Endodermal cell (in vitro differentiated cells): ENCODE data around the gene ILDR1. TPM values are rescaled to one million over a fixed set of nuclear protein-coding genes. Genes with fewer than 3 reads are reported as not detected.

ENCODE experiments used
- DNase-seq: peaks from one replicate; pipeline ENCODE4 v3.0.0-alpha.2; 2017
- H3K27ac ChIP-seq: 2 replicates; pipeline ENCODE4 v1.5.1; 2013; ENCODE audit warnings: mild to moderate bottlenecking, low read depth, low read length, moderate library complexity
- H3K27me3 ChIP-seq: 2 replicates; pipeline ENCODE4 v1.6.1; 2013; ENCODE audit warnings: mild to moderate bottlenecking, low read length, moderate library complexity; ENCODE audit not compliant: insufficient read depth, control insufficient read depth, poor library complexity, severe bottlenecking
- H3K36me3 ChIP-seq: 2 replicates; pipeline ENCODE4 v1.7.0; 2013; ENCODE audit warnings: mild to moderate bottlenecking, low read length, moderate library complexity; ENCODE audit not compliant: control insufficient read depth, insufficient read depth
- H3K4me1 ChIP-seq: one replicate; pipeline ENCODE4 v1.7.0; 2013; ENCODE audit warnings: low read length; ENCODE audit not compliant: control insufficient read depth, insufficient read depth
- H3K4me3 ChIP-seq: 2 replicates; pipeline ENCODE4 v1.5.1; 2013; ENCODE audit warnings: mild to moderate bottlenecking, low read length, moderate library complexity
- H3K9ac ChIP-seq: 2 replicates; pipeline ENCODE4 v1.6.1; 2013; ENCODE audit warnings: mild to moderate bottlenecking, low read length, moderate library complexity; ENCODE audit not compliant: poor library complexity, severe bottlenecking; ENCODE audit errors: extremely low read depth
- H3K9me3 ChIP-seq: 2 replicates; pipeline ENCODE4 v1.6.1; 2013; ENCODE audit warnings: mild to moderate bottlenecking, low read length, moderate library complexity; ENCODE audit not compliant: control insufficient read depth
- H3K27ac Mint-ChIP-seq: 2 replicates; pipeline ENCODE4 v1.8.0; 2020; ENCODE audit warnings: mixed read lengths
- H3K27me3 Mint-ChIP-seq: 2 replicates; pipeline ENCODE4 v1.8.0; 2021; ENCODE audit warnings: mild to moderate bottlenecking, mixed read lengths; ENCODE audit not compliant: insufficient read depth
- H3K36me3 Mint-ChIP-seq: 2 replicates; pipeline ENCODE4 v1.8.0; 2020; ENCODE audit warnings: low read depth, mixed read lengths
- H3K4me1 Mint-ChIP-seq: 2 replicates; pipeline ENCODE4 v1.8.0; 2020; ENCODE audit warnings: mixed read lengths
- H3K4me3 Mint-ChIP-seq: 2 replicates; pipeline ENCODE4 v1.8.0; 2020; ENCODE audit warnings: mild to moderate bottlenecking, moderate library complexity, mixed read lengths
- H3K9me3 Mint-ChIP-seq: 2 replicates; pipeline ENCODE4 v1.8.0; 2020; ENCODE audit warnings: mild to moderate bottlenecking, mixed read lengths
- WGBS, 2 experiments: methylation state at CpG; one replicate each; pipeline versions ENCODE4 v1.1.5 to v1.1.7; 2013; ENCODE audit warnings: missing lambda C conversion rate in 2 of 2, mixed read lengths in 1 of 2; ENCODE audit not compliant: insufficient coverage in 1 of 2, insufficient read length in 1 of 2; 5-methylcytosine and 5-hydroxymethylcytosine counted together
- total RNA-seq, 2 donors: library from RNA; stranded (reverse); fragmentation: NEBNext Ultra II Directional in 1 of 2; extraction: Animal tissue kit (Norgen Biotek cat#: 25700) in 1 of 2; gene quantifications; 2 replicates in 1 of 2; 3 replicates in 1 of 2; pipeline ENCODE4 v1.2.1, GENCODE V29; 2021
- TF ChIP-seq, protein P1 (sequence below): fragments of 200-600 bp; sonication (generic); conservative IDR thresholded peaks from 2 replicates; pipeline ENCODE4 v1.5.0; 2021; ENCODE audit warnings: antibody characterized with exemption, mild to moderate bottlenecking

Gene ILDR1
- total RNA-seq, 2 donors from 2014 or later, result 2.0 to 3.6 TPM

DNA sequence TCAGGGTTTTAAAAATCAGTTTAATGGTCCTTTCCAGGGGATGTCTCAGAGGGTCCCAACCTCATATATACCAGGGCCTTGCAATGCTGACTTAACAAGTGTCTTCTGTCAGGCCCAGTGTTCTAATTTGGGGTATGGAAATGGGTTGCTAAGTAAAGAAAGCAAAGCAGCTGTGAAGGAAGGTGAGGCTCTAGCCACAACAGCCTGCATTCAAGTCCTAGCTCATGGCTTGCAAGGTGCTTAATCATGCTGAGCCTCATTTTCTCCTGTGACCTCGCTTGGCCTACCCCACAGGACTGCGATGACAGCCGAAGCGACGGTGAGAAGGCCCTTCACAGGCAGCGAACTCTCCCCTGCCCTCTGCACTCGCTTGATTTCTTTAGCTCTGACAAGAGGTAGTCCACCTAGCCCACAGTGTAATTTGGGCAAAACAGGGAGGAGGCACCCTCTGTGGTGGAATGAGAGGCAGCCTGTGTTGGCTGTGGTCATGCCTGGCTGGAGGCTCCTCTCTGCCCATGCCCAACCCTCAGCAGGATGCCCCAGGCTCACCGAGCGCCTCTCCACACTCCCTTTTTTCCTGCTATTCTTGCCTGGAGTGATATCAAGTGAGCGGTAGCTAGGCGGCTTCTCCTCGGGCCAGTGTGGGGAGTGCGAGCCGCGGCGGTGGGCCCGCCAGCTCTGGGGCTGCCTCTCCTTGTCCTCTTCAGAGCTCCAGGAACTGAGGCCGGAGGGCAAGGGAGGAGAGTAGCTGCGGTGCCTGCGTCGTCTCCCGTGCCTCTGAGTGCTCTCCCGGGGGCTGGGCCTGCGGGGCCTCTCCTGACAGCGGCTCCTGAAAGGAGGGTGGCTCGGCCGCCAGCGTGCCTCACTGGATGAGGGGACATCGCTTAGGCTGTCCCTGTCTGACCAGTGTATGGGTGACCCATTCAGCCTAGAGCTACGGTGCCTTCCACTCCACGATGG lies 29.2 kb downstream of the ILDR1 start:
- H3K36me3 ChIP-seq, result no peaks in the 10 kb centered on the region
- Mint-ChIP-seq H3K4me3 (no peak overlapping the region), H3K4me1 (peaks cover 20% of the 10 kb centered on the region), H3K36me3 (no peaks in the 10 kb centered on the region), H3K27me3 (no peaks in the 10 kb centered on the region), H3K9me3 (no peaks in the 10 kb centered on the region), H3K27ac (peak overlapping the region; percentile 26)
- 92% methylated on average over 18 to 31 of the region's 31 CpGs for WGBS, 2 experiments
- no peak overlapping the region for H3K4me3 ChIP-seq
- H3K27me3 ChIP-seq, result no peaks in the 10 kb centered on the region
- H3K9ac ChIP-seq, result no peak overlapping the region
- DNase-seq, result peak; percentile 81
- peaks cover 3% of the 10 kb centered on the region for H3K4me1 ChIP-seq
- no peaks in the 10 kb centered on the region for H3K9me3 ChIP-seq
- H3K27ac ChIP-seq, result no peak overlapping the region
- TF ChIP-seq, protein P1, sequence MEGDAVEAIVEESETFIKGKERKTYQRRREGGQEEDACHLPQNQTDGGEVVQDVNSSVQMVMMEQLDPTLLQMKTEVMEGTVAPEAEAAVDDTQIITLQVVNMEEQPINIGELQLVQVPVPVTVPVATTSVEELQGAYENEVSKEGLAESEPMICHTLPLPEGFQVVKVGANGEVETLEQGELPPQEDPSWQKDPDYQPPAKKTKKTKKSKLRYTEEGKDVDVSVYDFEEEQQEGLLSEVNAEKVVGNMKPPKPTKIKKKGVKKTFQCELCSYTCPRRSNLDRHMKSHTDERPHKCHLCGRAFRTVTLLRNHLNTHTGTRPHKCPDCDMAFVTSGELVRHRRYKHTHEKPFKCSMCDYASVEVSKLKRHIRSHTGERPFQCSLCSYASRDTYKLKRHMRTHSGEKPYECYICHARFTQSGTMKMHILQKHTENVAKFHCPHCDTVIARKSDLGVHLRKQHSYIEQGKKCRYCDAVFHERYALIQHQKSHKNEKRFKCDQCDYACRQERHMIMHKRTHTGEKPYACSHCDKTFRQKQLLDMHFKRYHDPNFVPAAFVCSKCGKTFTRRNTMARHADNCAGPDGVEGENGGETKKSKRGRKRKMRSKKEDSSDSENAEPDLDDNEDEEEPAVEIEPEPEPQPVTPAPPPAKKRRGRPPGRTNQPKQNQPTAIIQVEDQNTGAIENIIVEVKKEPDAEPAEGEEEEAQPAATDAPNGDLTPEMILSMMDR, result no peak

DNA sequence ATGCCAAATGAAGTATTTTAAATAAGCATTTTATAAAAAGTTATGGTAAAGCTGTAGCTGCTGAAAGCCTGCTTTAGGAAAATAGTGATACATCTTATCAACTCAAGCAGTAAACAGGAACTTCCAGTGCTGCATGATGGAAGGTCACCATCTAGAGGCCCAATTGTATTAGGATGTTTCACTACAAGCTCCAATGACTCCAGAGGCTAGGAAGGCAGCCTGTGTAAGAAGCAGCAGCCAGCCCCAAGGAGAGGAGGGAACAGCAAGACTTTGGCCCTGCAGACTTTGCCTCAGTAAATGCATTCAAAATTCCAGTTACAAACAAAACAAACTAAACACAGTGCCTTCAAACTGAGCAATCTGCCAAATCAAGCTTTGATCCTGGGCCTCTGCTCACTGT lies 32.1 kb downstream of the ILDR1 start:
- Histone ChIP-seq H3K27ac (no peak overlapping the region), H3K36me3 (no peaks in the 10 kb centered on the region), H3K9ac (no peak overlapping the region), H3K9me3 (no peaks in the 10 kb centered on the region), H3K4me1 (peaks cover 3% of the 10 kb centered on the region), H3K4me3 (no peak overlapping the region), H3K27me3 (no peaks in the 10 kb centered on the region)
- Mint-ChIP-seq H3K4me3 (no peak overlapping the region), H3K36me3 (no peaks in the 10 kb centered on the region), H3K27ac (no peak overlapping the region), H3K27me3 (no peaks in the 10 kb centered on the region), H3K9me3 (no peaks in the 10 kb centered on the region), H3K4me1 (peaks cover 16% of the 10 kb centered on the region)
- TF ChIP-seq, protein P1, result peak; percentile 60
- peak; percentile 66 for DNase-seq

DNA sequence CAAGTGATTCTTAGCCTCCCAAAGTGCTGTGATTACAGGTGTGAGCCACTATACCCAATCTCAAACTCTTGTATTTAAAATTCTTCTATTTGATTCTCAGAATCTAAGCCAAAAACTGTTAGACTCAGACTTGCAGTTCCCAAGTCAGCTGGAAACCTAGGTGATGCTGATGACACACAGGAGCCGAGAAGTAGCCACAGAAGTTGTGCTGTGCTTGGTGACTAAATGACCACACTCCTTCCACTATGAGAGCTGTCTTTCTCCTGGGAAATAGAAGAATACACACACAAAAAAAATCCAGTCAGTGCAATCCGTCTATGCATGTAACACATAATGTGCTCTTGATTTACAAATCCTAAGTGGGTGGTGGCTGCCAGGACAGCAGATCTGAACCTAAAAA lies 33.9 kb downstream of the ILDR1 start:
- H3K36me3 ChIP-seq, result no peaks in the 10 kb centered on the region
- no peak overlapping the region for H3K9ac ChIP-seq
- no peaks in the 10 kb centered on the region for H3K27me3 Mint-ChIP-seq
- TF ChIP-seq, protein P1, result no peak
- no peak overlapping the region for H3K4me3 ChIP-seq
- H3K27ac ChIP-seq, result no peak overlapping the region
- H3K4me3 Mint-ChIP-seq, result no peak overlapping the region
- H3K27ac Mint-ChIP-seq, result no peak overlapping the region
- H3K9me3 ChIP-seq, result peaks cover 14% of the 10 kb centered on the region
- no peaks in the 10 kb centered on the region for H3K27me3 ChIP-seq
- peaks cover 11% of the 10 kb centered on the region for H3K9me3 Mint-ChIP-seq
- WGBS, 2 experiments, result 87 to 90% methylated on average over 2 of the region's 2 CpGs
- peaks cover 3% of the 10 kb centered on the region for H3K4me1 ChIP-seq
- peaks cover 16% of the 10 kb centered on the region for H3K4me1 Mint-ChIP-seq
- H3K36me3 Mint-ChIP-seq, result peaks cover 2% of the 10 kb centered on the region
- DNase-seq, result no peak
